COLO829 (cell line): Measurements from ENCODE around the gene HPGDS.
"Not testable (repeated sequence)": the region's sequence is repeated elsewhere in the genome, so short reads cannot be mapped to it uniquely, and the experiment has no call there.

Experiments used
- DNase-seq: peaks from one replicate; pipeline ENCODE4 v3.0.0; 2012; ENCODE audit warnings: low spot score

HPGDS gene

GRCh38 chr4:94356444-94356843 lies 13.8 kb upstream of the HPGDS start:
- no peak for DNase-seq

DNA sequence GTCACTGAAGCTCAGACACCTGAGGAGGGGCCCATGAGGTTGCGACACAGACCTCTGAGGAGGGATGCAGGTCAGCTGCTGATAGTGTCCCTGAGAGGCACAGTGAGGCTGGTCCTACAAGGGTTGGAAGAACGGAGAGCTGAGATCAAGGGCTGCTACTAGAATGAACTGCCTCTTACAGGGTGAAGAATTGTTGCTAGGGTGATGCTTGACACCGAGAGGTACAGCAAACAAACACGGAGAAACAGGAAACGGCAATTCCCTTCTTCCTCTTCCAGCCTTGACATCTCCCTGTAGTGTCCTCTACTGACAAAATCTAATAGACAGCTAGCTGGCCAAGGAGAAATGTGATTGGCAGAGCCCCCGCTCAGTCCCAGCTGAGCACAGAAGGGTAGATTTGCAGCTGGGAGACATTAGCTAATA lies 11.8 kb upstream of the HPGDS start:
- DNase-seq: no peak

DNA sequence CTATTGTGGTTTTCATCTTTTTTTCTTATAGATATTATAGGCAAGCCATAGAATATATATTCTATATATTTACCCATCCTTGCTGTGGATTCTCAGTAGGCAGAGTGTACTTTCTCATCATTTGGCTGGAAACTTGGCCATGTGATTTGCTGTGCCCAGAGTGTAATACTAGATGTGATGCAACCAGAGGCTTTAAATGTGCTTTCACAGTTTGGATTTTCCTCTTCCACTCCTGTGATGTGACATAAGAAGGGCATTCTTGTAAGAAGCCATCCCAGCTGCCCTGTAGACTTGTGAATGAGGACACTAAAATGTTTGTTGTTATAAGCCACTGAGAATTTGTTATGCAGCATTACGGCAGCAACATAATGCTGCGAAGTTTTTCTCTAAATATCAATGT lies 10.4 kb upstream of the HPGDS start:
- no peak for DNase-seq

DNA sequence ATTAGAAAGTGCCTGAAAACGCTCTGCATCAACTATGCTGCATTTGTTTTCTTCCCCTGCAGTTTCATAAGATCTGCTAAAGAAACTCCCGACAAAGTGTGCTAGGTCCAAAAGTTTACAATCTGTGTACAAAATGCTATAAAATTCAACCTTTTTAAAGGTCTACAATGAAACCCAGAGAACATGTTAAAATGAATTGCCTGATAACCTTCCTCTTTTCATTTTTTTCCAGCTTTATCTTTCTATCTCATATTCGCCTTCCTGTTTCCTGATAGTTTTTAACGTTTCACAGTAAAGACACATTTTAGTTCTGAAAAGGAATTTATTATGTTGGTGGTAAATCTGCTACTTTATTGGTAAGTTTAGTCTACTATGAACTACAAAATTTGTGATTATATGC lies 9.5 kb upstream of the HPGDS start:
- no peak for DNase-seq

DNA sequence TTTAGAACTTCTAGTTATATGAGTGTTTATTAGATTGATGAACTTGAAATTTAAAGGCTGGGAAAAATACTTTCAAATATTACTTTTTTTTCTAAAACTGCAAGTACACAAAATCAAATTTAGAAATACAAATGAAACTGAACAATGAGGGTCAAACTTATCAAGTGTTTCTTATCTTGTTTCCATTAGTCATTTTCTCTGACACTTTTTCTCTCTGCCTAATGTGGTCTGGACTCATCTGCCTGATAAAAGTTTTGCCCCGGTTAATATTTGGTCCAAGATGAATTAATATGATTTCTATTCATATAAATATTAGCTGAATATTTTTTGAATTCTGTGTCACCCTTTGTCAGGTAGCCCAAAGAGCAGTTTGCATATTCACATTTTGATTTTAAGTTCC lies 8.7 kb upstream of the HPGDS start:
- DNase-seq: no peak

DNA sequence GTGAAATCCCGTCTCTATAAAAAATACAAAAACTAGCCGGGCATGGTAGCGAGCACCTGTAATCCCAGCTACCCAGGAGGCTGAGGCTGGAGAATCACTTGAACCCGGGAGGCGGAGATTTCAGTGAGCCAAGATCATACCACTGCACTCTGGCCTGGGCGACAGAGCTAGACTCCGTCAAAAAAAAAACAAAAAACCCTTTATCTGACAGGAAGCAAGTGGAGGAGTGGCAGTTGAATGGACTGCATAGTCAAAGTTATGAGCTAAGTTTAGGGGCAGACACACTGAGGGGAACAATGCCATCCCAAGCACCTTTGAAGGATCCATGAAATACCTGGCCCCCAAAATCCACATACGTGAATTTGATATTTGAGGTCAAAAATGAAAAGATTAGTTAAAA lies 7.5 kb upstream of the HPGDS start:
- DNase-seq: no peak

GRCh38 chr4:94349193-94349592 lies 6.6 kb upstream of the HPGDS start:
- no peak for DNase-seq

- DNase-seq: no peak
These were observed 6.0 kb upstream of the HPGDS start for GRCh38 chr4:94348666-94349065.

DNA sequence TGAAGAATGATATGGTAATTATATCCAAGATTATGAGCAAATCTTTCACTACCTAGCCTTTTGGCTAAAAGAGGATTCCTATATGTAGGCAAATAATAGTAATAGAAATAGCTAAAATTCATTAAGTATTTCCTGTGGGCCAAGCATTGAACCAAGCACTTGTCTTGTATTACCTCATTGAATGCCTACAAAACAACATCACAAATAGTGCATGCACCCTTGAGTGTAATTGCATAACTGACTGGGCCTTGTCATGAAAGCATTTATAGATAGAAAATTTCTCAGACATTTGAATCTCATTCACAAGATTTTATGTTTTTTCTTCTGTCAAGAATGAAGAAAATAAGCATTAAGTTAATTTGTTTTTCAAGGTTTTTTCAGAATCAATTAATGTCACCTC lies 3.9 kb upstream of the HPGDS start:
- DNase-seq: no peak

DNA sequence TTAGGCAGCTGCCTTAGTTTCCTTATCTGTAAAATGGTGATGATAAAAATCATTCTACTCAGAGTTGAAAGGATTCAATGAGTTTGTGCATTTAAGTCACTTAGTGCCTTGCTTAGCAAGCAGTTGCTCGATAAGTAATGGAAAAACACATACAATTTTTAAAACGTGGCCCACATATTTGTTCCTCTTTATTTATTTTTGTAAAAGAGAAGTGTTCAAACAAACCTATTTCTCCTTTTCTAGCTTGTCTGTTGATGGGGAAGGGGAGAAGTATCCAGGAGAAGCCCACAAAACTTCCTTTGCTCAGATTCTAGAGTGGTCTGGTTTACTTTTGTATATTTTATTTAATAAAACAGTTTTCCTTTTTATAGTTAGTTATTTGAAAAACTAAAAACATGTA lies 3.3 kb upstream of the HPGDS start:
- DNase-seq: no peak

DNA sequence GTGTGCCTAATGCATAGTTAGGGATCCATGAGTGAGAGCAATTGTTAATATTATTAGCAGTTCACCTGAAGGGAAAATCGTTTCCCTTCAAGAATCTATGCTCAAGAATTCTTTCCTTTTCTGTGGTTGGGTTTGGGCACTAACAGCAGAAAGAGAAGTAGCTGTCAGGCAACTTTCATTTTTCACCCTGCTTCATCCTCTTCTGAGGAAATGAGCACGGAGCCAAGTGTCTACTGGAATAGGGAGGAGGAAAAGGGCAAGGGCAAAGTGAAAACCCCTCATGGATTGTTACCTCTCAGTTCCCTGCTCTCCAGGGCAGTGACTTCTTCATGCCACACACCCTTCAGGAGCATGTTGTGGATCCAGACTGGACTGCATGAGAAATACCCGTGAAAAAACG lies 2.6 kb upstream of the HPGDS start:
- DNase-seq: no peak

- no peak for DNase-seq
These were observed 1.8 kb upstream of the HPGDS start for GRCh38 chr4:94344457-94344856.

- no peak for DNase-seq
These were observed 910 bp downstream of the HPGDS start for GRCh38 chr4:94341481-94342370.

- DNase-seq: no peak
These were observed 2.9 kb downstream of the HPGDS start for GRCh38 chr4:94339779-94340178.

GRCh38 chr4:94338681-94339351 lies 3.8 kb downstream of the HPGDS start:
- DNase-seq: no peak

- DNase-seq: not testable (repeated sequence)
These were observed 5.8 kb downstream of the HPGDS start for GRCh38 chr4:94336791-94337190.

GRCh38 chr4:94336303-94336702 lies 6.3 kb downstream of the HPGDS start:
- DNase-seq: no peak

GRCh38 chr4:94334962-94335361 lies 7.7 kb downstream of the HPGDS start:
- no peak for DNase-seq

DNA sequence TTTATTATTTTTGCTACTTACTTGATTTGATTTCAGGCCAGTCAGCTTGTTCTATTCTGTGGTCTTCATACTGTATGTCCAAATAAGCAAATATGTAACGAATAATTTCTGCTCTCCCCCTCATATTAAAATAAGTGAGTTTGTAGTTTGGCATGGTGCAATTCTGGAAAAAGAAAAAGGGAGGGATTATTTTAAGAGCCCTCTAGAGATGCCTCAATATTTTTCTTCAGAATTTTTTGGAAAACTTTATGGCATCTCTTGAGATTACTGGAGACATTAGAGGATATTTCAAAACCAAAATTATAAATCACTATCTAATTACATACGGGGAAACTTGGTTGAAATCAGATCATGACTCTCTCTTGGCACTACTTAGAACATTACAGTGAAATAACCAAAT lies 8.2 kb downstream of the HPGDS start:
- DNase-seq: no peak

- DNase-seq: no peak
These were observed 8.8 kb downstream of the HPGDS start for GRCh38 chr4:94333866-94334265.

GRCh38 chr4:94332983-94333590 lies 9.5 kb downstream of the HPGDS start:
- DNase-seq: no peak

DNA sequence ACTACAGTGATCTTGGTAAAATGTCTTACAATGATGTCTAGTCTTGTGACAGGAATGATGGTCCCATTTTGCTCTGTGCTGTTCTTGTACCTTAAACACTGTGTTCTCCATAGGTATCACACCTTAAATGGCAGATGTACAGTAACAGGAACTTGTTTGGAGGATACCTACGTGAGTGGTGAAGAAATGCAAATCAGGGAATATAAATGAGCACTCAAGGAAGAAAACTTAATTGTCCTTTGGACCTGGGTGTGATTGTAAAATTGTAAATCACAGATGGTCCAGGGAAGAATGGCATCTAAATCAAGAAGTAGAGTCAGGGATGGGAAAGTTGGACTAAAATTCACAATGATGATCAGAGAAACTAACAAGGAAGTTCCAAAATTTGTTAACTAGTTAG lies 12.7 kb downstream of the HPGDS start:
- no peak for DNase-seq

GRCh38 chr4:94325835-94326234 lies 16.8 kb downstream of the HPGDS start:
- no peak for DNase-seq
